Measurements from ENCODE around the gene PEX5L. TPM values are rescaled to one million over a fixed set of nuclear protein-coding genes. Genes with fewer than 3 reads are reported as not detected.
"Not testable (repeated sequence)": the region's sequence is repeated elsewhere in the genome, so short reads cannot be mapped to it uniquely, and the experiment has no call there.

The PEX5L gene
- total and polyA plus RNA-seq, 2 donors = 0.03 to 0.11 TPM

DNA sequence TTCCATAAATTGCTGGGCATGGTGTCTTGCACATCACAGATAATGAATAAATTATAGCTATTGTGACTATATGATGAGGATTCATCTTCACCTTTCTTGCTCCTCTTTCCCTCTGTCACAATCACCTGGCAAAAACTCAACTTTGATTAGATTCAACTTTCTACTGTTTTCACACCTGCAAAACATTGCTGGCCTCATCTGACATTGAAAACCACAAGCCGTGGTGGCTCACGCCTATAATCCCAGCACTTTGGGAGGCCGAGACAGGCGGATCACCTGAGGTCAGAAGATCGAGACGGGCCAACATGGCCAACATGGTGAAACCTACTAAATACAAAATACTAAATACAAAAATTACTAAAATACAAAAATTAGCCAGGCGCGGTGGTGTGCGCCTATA, 12.7 kb upstream of the PEX5L start:
- Histone ChIP-seq H3K4me3 (ENCODE audit: low read depth, low read length) (no peak overlapping the region), H3K27ac (ENCODE audit: low read depth) (no peak overlapping the region), H3K36me3 (ENCODE audit: insufficient read depth) (no peaks in the 10 kb centered on the region), H3K4me1 (ENCODE audit: insufficient read depth) (no peaks in the 10 kb centered on the region)
- WGBS = 92% methylated on average over 9 of the region's 9 CpGs
- DNase-seq (ENCODE audit: extremely low spot score) = no peak

DNA sequence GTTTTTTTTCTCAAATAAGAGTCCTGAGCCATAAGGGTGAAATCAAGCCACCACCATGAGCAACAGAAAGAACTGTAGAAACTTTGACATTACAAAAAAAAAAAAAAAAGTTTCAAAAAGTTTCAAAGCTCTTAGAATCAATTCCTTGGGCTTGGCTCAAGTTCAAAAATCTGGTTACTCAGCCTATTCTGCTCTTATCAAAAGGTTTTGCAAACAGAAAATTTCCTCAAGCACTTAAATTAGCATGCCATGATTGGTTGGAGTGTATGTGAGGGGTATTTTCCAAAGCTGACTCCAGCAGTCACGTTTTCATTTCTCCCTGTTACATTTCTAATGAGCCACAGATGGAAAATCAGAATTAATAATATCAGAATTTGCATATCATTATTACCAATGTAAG, 12.1 kb upstream of the PEX5L start:
- 16% methylated on average over 1 of the region's 1 CpG for WGBS
- no peaks in the 10 kb centered on the region for H3K4me1 ChIP-seq (ENCODE audit: insufficient read depth)
- no peak overlapping the region for H3K27ac ChIP-seq (ENCODE audit: low read depth)
- no peaks in the 10 kb centered on the region for H3K36me3 ChIP-seq (ENCODE audit: insufficient read depth)
- DNase-seq (ENCODE audit: extremely low spot score) = no peak
- no peak overlapping the region for H3K4me3 ChIP-seq (ENCODE audit: low read depth, low read length)

GRCh38 chr3:180048103-180048502, 11.4 kb upstream of the PEX5L start:
- H3K27ac ChIP-seq (ENCODE audit: low read depth) = no peak overlapping the region
- no peak for DNase-seq (ENCODE audit: extremely low spot score)
- no peaks in the 10 kb centered on the region for H3K36me3 ChIP-seq (ENCODE audit: insufficient read depth)
- H3K4me1 ChIP-seq (ENCODE audit: insufficient read depth) = no peaks in the 10 kb centered on the region
- H3K4me3 ChIP-seq (ENCODE audit: low read depth, low read length) = no peak overlapping the region
- 80% methylated on average over 1 of the region's 1 CpG for WGBS

DNA sequence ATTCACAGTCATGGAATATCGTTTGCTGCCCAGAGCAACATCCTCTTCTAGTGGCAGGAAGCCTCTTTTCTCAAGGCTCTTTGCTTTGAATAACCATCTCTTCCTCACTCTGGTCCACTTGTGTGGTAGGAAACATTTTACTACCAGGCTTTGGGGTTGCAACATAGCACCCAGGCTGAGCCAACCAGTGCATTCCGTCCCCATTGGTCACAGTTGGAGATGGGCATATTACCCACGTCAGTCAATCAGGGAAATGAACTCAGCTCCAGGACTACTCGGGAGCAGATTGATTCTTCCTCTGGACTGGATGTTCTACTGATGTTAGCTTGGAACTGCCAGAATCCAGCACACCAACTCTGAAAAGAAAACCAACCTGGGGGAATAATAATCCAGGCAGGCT, 4.2 kb upstream of the PEX5L start:
- Histone ChIP-seq H3K36me3 (ENCODE audit: insufficient read depth) (no peaks in the 10 kb centered on the region), H3K4me1 (ENCODE audit: insufficient read depth) (peaks cover 2% of the 10 kb centered on the region), H3K4me3 (ENCODE audit: low read depth, low read length) (no peak overlapping the region), H3K27ac (ENCODE audit: low read depth) (no peak overlapping the region)
- WGBS = 68% methylated on average over 4 of the region's 4 CpGs
- DNase-seq (ENCODE audit: extremely low spot score) = no peak

GRCh38 chr3:180036092-180036670, 556 bp downstream of the PEX5L start:
- Histone ChIP-seq H3K27ac (ENCODE audit: low read depth) (no peak overlapping the region), H3K4me1 (ENCODE audit: insufficient read depth) (peaks cover 2% of the 10 kb centered on the region), H3K36me3 (ENCODE audit: insufficient read depth) (no peaks in the 10 kb centered on the region), H3K4me3 (ENCODE audit: low read depth, low read length) (no peak overlapping the region)
- no peak for DNase-seq (ENCODE audit: extremely low spot score)
- 2% methylated on average over 16 of the region's 16 CpGs for WGBS

DNA sequence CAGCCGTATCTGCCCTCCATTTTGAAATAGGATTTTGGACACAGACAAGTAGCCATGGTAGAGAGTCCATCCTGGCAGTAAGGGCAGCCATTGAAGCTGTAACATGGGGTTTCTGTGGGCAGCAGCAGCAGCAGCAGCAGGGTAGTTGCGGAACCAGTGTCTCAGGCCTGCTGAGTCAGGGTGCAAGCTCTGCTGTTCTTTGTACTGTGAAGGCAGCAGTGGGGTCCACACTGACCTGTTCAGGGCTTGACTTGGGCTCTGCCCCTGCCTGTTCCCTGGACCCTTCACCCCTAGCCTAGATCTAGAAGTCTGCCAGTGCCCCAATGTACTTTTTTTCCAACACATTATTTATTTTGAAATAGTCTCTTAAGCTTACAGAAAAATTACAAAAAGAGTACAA, 9.7 kb downstream of the PEX5L start:
- 91% methylated on average over 2 of the region's 2 CpGs for WGBS
- H3K4me3 ChIP-seq (ENCODE audit: low read depth, low read length) = no peak overlapping the region
- no peak for DNase-seq (ENCODE audit: extremely low spot score)
- no peak overlapping the region for H3K27ac ChIP-seq (ENCODE audit: low read depth)
- H3K36me3 ChIP-seq (ENCODE audit: insufficient read depth) = no peaks in the 10 kb centered on the region
- no peaks in the 10 kb centered on the region for H3K4me1 ChIP-seq (ENCODE audit: insufficient read depth)

DNA sequence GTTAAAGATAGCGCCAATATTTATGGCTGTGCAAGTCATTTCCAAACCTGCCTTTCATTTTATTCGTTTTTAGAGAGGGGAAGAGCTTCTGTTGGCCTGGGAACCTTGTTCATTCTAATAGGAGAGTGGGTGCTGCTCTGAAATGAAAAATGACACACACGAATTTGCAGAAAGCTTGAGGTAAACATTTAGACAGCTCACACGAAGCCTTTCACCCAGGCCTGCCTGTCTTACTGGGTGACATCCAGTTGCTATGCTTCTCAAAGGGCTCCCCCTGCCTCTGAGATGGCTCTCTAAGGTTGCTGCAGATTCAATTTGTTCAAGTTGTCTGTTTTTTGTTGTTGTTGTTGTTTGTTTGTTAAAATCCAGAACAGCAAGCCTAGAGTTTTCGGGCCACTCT, 18.2 kb downstream of the PEX5L start:
- H3K27ac ChIP-seq (ENCODE audit: low read depth) = no peak overlapping the region
- no peaks in the 10 kb centered on the region for H3K4me1 ChIP-seq (ENCODE audit: insufficient read depth)
- no peaks in the 10 kb centered on the region for H3K36me3 ChIP-seq (ENCODE audit: insufficient read depth)
- H3K4me3 ChIP-seq (ENCODE audit: low read depth, low read length) = no peak overlapping the region
- DNase-seq (ENCODE audit: extremely low spot score) = no peak
- WGBS = 56% methylated on average over 5 of the region's 5 CpGs

GRCh38 chr3:180017846-180018245, 18.9 kb downstream of the PEX5L start:
- DNase-seq (ENCODE audit: extremely low spot score) = no peak
- no peak overlapping the region for H3K4me3 ChIP-seq (ENCODE audit: low read depth, low read length)
- no peaks in the 10 kb centered on the region for H3K36me3 ChIP-seq (ENCODE audit: insufficient read depth)
- WGBS = 66% methylated on average over 3 of the region's 3 CpGs
- H3K4me1 ChIP-seq (ENCODE audit: insufficient read depth) = no peaks in the 10 kb centered on the region
- no peak overlapping the region for H3K27ac ChIP-seq (ENCODE audit: low read depth)

GRCh38 chr3:180011927-180012326, 24.8 kb downstream of the PEX5L start:
- Histone ChIP-seq H3K36me3 (ENCODE audit: insufficient read depth) (no peaks in the 10 kb centered on the region), H3K27ac (ENCODE audit: low read depth) (no peak overlapping the region), H3K4me3 (ENCODE audit: low read depth, low read length) (no peak overlapping the region), H3K4me1 (ENCODE audit: insufficient read depth) (no peaks in the 10 kb centered on the region)
- WGBS = 48% methylated on average over 3 of the region's 3 CpGs
- no peak for DNase-seq (ENCODE audit: extremely low spot score)

DNA sequence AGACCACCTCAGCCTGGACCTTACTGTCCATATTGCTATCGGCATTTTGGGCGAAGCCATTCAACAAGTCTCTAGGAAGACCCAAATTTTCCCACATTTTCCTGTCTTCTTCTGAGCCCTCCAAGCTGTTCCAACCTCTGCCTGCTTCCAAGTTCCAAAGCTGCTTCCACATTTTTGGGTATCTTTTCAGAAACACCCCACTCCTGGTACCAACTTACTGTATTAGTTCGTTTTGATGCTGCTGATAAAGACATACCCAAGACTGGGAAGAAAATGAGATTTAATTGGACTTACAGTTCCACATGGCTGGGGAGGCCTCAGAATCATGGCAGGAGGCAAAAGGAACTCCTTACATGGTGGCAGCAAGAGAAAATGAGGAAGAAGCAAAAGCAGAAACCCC, 28.4 kb downstream of the PEX5L start:
- not testable (repeated sequence) for DNase-seq (ENCODE audit: extremely low spot score); H3K4me1 ChIP-seq (ENCODE audit: insufficient read depth); H3K36me3 ChIP-seq (ENCODE audit: insufficient read depth); H3K27ac ChIP-seq (ENCODE audit: low read depth); H3K4me3 ChIP-seq (ENCODE audit: low read depth, low read length)
- WGBS = 80% methylated on average over 3 of the region's 3 CpGs

DNA sequence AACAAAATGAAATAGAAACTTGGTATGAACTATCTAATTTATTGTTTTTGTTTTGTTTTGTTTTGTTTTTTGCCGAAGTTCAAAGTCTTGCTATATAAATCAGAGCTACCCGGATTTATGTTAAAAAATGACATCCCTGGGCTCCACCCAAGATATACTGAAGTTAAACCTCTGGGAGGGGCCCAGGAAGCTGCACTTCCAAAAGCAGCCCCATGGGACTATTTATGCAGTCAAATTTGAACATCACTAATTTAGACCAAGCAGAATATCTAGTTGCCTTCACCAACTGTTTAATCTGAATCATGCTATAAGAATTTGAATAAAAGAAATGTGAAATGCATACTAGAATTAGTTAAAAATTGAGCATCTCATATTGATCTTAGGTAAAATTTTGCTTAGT, 32.2 kb downstream of the PEX5L start:
- Histone ChIP-seq H3K27ac (ENCODE audit: low read depth) (no peak overlapping the region), H3K36me3 (ENCODE audit: insufficient read depth) (no peaks in the 10 kb centered on the region), H3K4me1 (ENCODE audit: insufficient read depth) (no peaks in the 10 kb centered on the region), H3K4me3 (ENCODE audit: low read depth, low read length) (no peak overlapping the region)
- no peak for DNase-seq (ENCODE audit: extremely low spot score)
- WGBS = 81% methylated on average over 2 of the region's 2 CpGs

GRCh38 chr3:180002006-180002405, 34.7 kb downstream of the PEX5L start:
- no peak overlapping the region for H3K4me3 ChIP-seq (ENCODE audit: low read depth, low read length)
- DNase-seq (ENCODE audit: extremely low spot score) = no peak
- no peaks in the 10 kb centered on the region for H3K36me3 ChIP-seq (ENCODE audit: insufficient read depth)
- H3K4me1 ChIP-seq (ENCODE audit: insufficient read depth) = no peaks in the 10 kb centered on the region
- 71% methylated on average over 2 of the region's 2 CpGs for WGBS
- H3K27ac ChIP-seq (ENCODE audit: low read depth) = no peak overlapping the region

- Histone ChIP-seq H3K4me3 (ENCODE audit: low read depth, low read length) (no peak overlapping the region), H3K36me3 (ENCODE audit: insufficient read depth) (no peaks in the 10 kb centered on the region), H3K4me1 (ENCODE audit: insufficient read depth) (no peaks in the 10 kb centered on the region), H3K27ac (ENCODE audit: low read depth) (no peak overlapping the region)
- no peak for DNase-seq (ENCODE audit: extremely low spot score)
- WGBS = 65% methylated on average over 4 of the region's 4 CpGs
These were observed 36.2 kb downstream of the PEX5L start for GRCh38 chr3:180000500-180000899.

DNA sequence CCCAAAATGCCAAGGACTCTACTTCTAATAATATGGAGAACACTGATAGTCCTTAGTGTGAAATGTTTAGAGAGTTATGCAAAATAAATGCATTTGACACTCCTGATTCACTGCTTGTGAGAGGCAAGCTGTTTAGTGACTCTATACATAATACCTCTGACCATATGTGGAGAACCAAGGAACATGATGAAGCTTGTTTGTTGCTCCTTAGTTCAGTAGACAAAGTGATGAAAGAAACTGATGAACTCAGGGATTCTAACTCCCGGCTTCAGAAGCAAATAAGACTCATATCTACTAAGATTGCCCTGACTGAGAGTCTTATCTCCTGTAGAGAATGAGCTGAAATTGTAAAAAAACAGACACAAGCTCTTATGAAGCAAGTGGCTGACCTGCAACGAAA, 41.3 kb downstream of the PEX5L start:
- no peak overlapping the region for H3K4me3 ChIP-seq (ENCODE audit: low read depth, low read length)
- no peaks in the 10 kb centered on the region for H3K4me1 ChIP-seq (ENCODE audit: insufficient read depth)
- H3K36me3 ChIP-seq (ENCODE audit: insufficient read depth) = no peaks in the 10 kb centered on the region
- H3K27ac ChIP-seq (ENCODE audit: low read depth) = no peak overlapping the region
- DNase-seq (ENCODE audit: extremely low spot score) = no peak
- 54% methylated on average over 2 of the region's 2 CpGs for WGBS

DNA sequence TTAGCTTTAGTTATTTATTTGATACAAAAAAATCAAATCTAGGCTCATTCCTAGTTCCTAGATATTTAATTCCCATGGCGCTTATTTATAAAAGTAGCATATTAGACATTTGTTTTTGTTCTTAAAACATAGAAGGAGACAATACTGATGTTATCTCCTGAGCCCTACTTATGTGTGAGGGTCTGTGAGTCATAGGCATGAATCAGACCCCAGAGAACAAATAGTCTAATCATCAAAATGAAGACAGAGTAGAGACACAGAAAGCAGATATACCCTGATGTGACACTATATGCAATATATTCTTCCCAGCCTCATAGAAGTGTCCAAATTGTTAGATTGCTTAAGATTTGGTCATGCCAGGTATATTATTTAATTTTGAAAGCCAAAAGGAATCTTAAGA, 44.9 kb downstream of the PEX5L start:
- Histone ChIP-seq H3K36me3 (ENCODE audit: insufficient read depth) (no peaks in the 10 kb centered on the region), H3K27ac (ENCODE audit: low read depth) (no peak overlapping the region), H3K4me3 (ENCODE audit: low read depth, low read length) (no peak overlapping the region), H3K4me1 (ENCODE audit: insufficient read depth) (no peaks in the 10 kb centered on the region)
- 90% methylated on average over 1 of the region's 1 CpG for WGBS
- DNase-seq (ENCODE audit: extremely low spot score) = no peak
